Fibroblast of villous mesenchyme (primary cell): ENCODE data around the gene RNF13. TPM values are rescaled to one million over a fixed set of nuclear protein-coding genes. Genes with fewer than 3 reads are reported as not detected.

ENCODE experiments used
- DNase-seq: peaks from one replicate; pipeline ENCODE4 v3.0.0-alpha.2; 2010; ENCODE audit warnings: low read depth
- H3K4me3 ChIP-seq: 2 replicates; pipeline ENCODE4 v1.5.1; 2011; ENCODE audit warnings: low read depth, mild to moderate bottlenecking, low read length
- CTCF ChIP-seq: IDR thresholded peaks from 2 replicates; pipeline ENCODE4 v1.5.1; 2012; ENCODE audit warnings: low read depth, mild to moderate bottlenecking, low read length; ENCODE audit not compliant: insufficient read depth
- small RNA-seq: library from RNA; depleted of rRNA; stranded (forward); fragments of <200 nt; gene quantifications from one replicate; pipeline ENCODE3, GENCODE V24; 2012
- total RNA-seq: library from RNA; depleted of rRNA; stranded (reverse); fragments of >200 nt; gene quantifications from 2 replicates; pipeline ENCODE4 v1.2.3, GENCODE V29; 2012

The RNF13 gene
- total RNA-seq, 1 donor: 77.3 TPM

DNA sequence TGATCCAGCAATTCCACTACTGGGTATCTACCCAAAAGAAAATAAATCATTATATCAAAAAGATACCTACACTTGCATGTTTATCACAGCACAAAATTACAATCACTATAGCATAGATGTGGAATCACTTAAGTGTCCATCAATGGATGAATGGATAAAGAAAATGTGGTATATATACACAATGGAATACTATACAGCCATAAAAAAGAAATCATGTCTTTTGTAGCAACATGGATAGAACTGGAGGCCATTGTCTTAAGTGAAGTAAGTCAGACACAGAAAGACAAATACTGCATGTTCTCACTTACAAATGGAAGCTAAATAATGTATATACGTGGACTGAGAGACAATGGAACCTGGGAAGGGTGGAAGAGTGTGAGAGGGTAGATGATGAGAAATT, 185.9 kb downstream of the RNF13 start:
- TF ChIP-seq CTCF: no peak
- no peak overlapping the region for H3K4me3 ChIP-seq
- DNase-seq: no peak

GRCh38 chr3:149999421-149999820, 186.4 kb downstream of the RNF13 start:
- DNase-seq: no peak
- no peak overlapping the region for H3K4me3 ChIP-seq
- TF ChIP-seq CTCF: no peak

- no peak for TF ChIP-seq CTCF
- H3K4me3 ChIP-seq: no peak overlapping the region
- DNase-seq: no peak
These were observed 187.6 kb downstream of the RNF13 start for GRCh38 chr3:150000641-150001040.

GRCh38 chr3:150005243-150006112, 192.5 kb downstream of the RNF13 start:
- TF ChIP-seq CTCF: no peak
- peak; percentile 45 for DNase-seq

GRCh38 chr3:150006794-150007193, 193.8 kb downstream of the RNF13 start:
- TF ChIP-seq CTCF: no peak
- H3K4me3 ChIP-seq: no peak overlapping the region
- DNase-seq: no peak

More at GRCh38 chr3:150005243-150006112, 192.5 kb downstream of the RNF13 start:
- H3K4me3 ChIP-seq: no peak overlapping the region

Small RNAs within 50 kb of the gene (small RNA-seq; reads per million reads assigned to genes)
- gene RNU6-507P: not detected
- not detected for gene RNU6-720P

Other genes with a start within 250 kb of the RNF13 start
- 37.6 and 47.7 TPM in 2 replicates for gene WWTR1, start 155.2 kb upstream of the RNF13 start, total RNA-seq
- gene COMMD2, start 60.7 kb upstream of the RNF13 start, total RNA-seq: 28.3 and 34.5 TPM in 2 replicates
- not detected in 2 replicates for gene ANKUB1, start 20.7 kb upstream of the RNF13 start, total RNA-seq
- 137 and 196 TPM in 2 replicates for gene PFN2, start 157.7 kb downstream of the RNF13 start, total RNA-seq